ENCODE measurements around the gene ZNF595.
"Not testable (repeated sequence)": the region's sequence is repeated elsewhere in the genome, so short reads cannot be mapped to it uniquely, and the experiment has no call there.

DNA sequence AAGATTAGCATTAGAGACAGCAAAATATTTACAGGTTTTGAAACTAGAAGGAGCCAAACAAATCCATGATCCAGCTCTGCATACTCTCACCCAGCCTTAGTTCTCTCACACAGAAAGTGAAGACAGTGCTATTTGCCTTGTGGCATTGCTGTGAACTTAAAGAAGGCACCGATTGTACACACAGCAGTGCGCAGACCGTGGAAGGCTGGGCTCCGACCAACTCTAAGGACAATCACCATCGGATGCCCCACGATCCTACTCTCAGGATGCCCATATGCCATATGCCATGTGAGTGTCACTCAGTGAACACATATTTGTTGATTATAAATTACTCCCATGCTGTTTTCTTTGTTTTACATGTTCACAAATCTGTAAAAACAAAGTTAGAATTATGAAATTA is 19.8 kb upstream of the ZNF595 start:
- TF ChIP-seq, protein P1, sequence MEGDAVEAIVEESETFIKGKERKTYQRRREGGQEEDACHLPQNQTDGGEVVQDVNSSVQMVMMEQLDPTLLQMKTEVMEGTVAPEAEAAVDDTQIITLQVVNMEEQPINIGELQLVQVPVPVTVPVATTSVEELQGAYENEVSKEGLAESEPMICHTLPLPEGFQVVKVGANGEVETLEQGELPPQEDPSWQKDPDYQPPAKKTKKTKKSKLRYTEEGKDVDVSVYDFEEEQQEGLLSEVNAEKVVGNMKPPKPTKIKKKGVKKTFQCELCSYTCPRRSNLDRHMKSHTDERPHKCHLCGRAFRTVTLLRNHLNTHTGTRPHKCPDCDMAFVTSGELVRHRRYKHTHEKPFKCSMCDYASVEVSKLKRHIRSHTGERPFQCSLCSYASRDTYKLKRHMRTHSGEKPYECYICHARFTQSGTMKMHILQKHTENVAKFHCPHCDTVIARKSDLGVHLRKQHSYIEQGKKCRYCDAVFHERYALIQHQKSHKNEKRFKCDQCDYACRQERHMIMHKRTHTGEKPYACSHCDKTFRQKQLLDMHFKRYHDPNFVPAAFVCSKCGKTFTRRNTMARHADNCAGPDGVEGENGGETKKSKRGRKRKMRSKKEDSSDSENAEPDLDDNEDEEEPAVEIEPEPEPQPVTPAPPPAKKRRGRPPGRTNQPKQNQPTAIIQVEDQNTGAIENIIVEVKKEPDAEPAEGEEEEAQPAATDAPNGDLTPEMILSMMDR (IDR thresholded peaks at IDR 0.05): not testable (repeated sequence)
- TF ChIP-seq RAD21 (IDR thresholded peaks at IDR 0.05; ENCODE audit: low read length); JUND (IDR thresholded peaks at IDR 0.05); RFX5 (IDR thresholded peaks at IDR 0.05; ENCODE audit: low read length); RCOR1 (IDR thresholded peaks at IDR 0.05; ENCODE audit: low read length): not testable (repeated sequence)

Data from SK-N-SH (cell line).